Spleen (tissue), 11 donors: ENCODE data around the gene MMP12. TPM values are rescaled to one million over a fixed set of nuclear protein-coding genes. Genes with fewer than 3 reads are reported as not detected.

Experiments used
- DNase-seq: peaks from one replicate; pipeline ENCODE4 v3.0.0-alpha.2; 2020
- H3K27ac ChIP-seq, 8 donors: fragments of 200-600 bp; sonication (generic) in 7 of 8; 1 replicate in 4 of 8; 2 replicates in 4 of 8; pipeline versions ENCODE4 v1.5.0 to v1.8.0; 2016 to 2021; ENCODE audit warnings: inconsistent platforms in 4 of 8, mild to moderate bottlenecking in 4 of 8, moderate library complexity in 1 of 8
- H3K27me3 ChIP-seq, 7 donors: fragments of 200-600 bp; sonication (generic) in 6 of 7; replicated peaks in 1 of 7; 1 replicate in 4 of 7; 2 replicates in 3 of 7; pipeline versions ENCODE4 v1.5.0 to v1.8.0; 2016 to 2021; ENCODE audit warnings: inconsistent platforms in 3 of 7, mild to moderate bottlenecking in 1 of 7
- H3K36me3 ChIP-seq, 6 donors: fragments of 200-600 bp; sonication (generic) in 5 of 6; 1 replicate in 4 of 6; 2 replicates in 2 of 6; pipeline versions ENCODE4 v1.5.0 to v1.8.0; 2016 to 2021; ENCODE audit warnings: inconsistent platforms in 2 of 6
- H3K4me1 ChIP-seq, 6 donors: fragments of 200-600 bp; sonication (generic) in 5 of 6; 1 replicate in 3 of 6; 2 replicates in 3 of 6; pipeline versions ENCODE4 v1.5.0 to v1.8.0; 2016 to 2021; ENCODE audit warnings: inconsistent platforms in 3 of 6
- H3K4me3 ChIP-seq, 8 donors: fragments of 200-600 bp; sonication (generic) in 7 of 8; 1 replicate in 4 of 8; 2 replicates in 4 of 8; pipeline versions ENCODE4 v1.5.0 to v1.8.0; 2016 to 2021; ENCODE audit warnings: inconsistent platforms in 4 of 8, mild to moderate bottlenecking in 4 of 8, moderate library complexity in 2 of 8
- H3K9me3 ChIP-seq, 8 donors: fragments of 200-600 bp; sonication (generic) in 7 of 8; 1 replicate in 4 of 8; 2 replicates in 4 of 8; pipeline versions ENCODE4 v1.5.0 to v1.8.0; 2016 to 2021; ENCODE audit warnings: inconsistent platforms in 4 of 8
- POLR2A ChIP-seq, 3 donors: fragments of 450-650 bp; IDR thresholded peaks; one replicate each; pipeline ENCODE4 v1.5.1; 2017; ENCODE audit warnings: antibody characterized with exemption in 3 of 3, mild to moderate bottlenecking in 1 of 3
- POLR2AphosphoS5 ChIP-seq, 3 donors: sonication (generic); formaldehyde crosslinking; IDR thresholded peaks; one replicate each; pipeline ENCODE4 v1.5.1; 2017; ENCODE audit warnings: antibody characterized with exemption in 3 of 3
- WGBS, 5 donors: extraction: QIAGEN DNeasy Blood & Tissue Kit in 3 of 5; methylation state at CpG; one replicate each; pipeline versions ENCODE4 v1.1.5 to v1.1.7; 2013 to 2018; 5-methylcytosine and 5-hydroxymethylcytosine counted together
- intact Hi-C: fragments of 100-400 bp; cut with DNase I; formaldehyde crosslinking; loops from one replicate; pipeline ENCODE4 v1.15.0; 2023; ENCODE audit warnings: low total_unique reads
- polyA plus RNA-seq, 3 donors: library from polyadenylated mRNA; stranded (reverse); fragments of 200-250 nt; gene quantifications; one replicate each; pipeline ENCODE4 v1.2.1, GENCODE V29; 2013
- total RNA-seq, 7 donors: library from RNA; depleted of rRNA in 3 of 7; stranded (reverse); fragments of >200 nt in 3 of 7; fragmentation: NEBNext Ultra II Directional in 4 of 7; extraction: Animal tissue kit (Norgen Biotek cat#: 25700) in 4 of 7; gene quantifications; one replicate each; pipeline versions ENCODE4 v1.1.0 to v1.2.1, GENCODE V29; 2016 to 2021
- TF ChIP-seq, protein P1 (sequence below), 11 experiments: fragments of 200-600 bp in 7 of 11; fragments of 450-650 bp in 4 of 11; sonication (generic) in 4 of 11; IDR thresholded peaks in 8 of 11; conservative IDR thresholded peaks in 3 of 11; 1 replicate in 7 of 11; 2 replicates in 4 of 11; pipeline versions ENCODE4 v1.4.0 to v1.8.0; 2016 to 2021; ENCODE audit warnings: antibody characterized with exemption in 11 of 11, inconsistent platforms in 4 of 11, mild to moderate bottlenecking in 1 of 11
- donor health status: healthy with polysubstance abuse.
- donor health status: DM: no; HTN: no; CAD: no; lungs with moderate emphysema.
- donor health status: DM: no; HTN: no; CAD: no.
- donor health status: Bipolar disorder and iron deficiency.
- donor health status: healthy.
- donor health status: DM: no; HTN: no; CAD: no.
- donor health status: DM: yes; HTN: yes; CAD: no.

The MMP12 gene
- total and polyA plus RNA-seq, 10 donors = 0.52 to 64.9 (median 4.8) TPM

DNA sequence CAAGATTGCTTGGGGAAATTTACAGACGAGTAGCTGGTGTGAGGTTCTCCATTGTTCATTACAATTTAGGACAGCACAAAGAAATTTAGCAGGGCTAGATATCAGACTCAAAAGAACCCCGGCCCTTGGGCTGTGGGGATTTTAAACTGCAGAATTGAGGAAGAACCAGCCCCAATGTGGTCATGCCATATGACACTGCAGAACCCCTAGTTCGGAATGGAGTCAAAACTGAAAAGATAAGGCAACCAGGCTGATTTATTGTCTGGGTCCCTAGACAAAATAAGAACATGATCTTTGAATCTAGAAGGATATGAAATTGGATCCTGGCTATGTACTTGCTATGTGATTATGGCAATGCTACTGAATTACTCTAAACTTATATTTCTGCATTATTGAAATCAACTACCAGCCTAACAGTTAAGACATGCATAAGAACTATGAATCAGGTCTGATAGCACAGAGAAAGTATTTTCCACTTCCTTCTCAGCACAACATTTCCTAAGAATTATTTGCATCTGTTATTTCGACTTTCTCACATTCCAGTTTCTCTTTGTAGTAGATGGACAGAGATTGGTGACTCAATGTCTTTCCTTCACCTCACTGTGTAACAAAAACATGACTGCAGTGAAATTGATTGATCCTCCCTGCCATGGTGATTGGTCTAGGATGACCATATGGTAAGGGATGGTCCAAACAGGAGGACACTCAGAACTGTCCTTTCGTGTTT lies 44.6 kb downstream of the MMP12 start:
- Histone ChIP-seq H3K27ac (peak overlapping the region in 1 of 8 donors; percentile 50), H3K27me3 (peaks cover 0 to 47% (median 0%) of the 10 kb centered on the region in 7 donors), H3K4me1 (no peaks in the 10 kb centered on the region), H3K4me3 (no peak overlapping the region), H3K9me3 (peaks cover 0 to 7% (median 0%) of the 10 kb centered on the region in 8 donors), H3K36me3 (no peaks in the 10 kb centered on the region)
- intact Hi-C loops = no loop called here
- 47 to 58% (median 51%) methylated on average over 5 of the region's 5 CpGs for WGBS, 5 donors
- DNase-seq = no peak
- TF ChIP-seq POLR2AphosphoS5 (IDR thresholded peaks at IDR 0.05) = no peak
- TF ChIP-seq, protein P1, sequence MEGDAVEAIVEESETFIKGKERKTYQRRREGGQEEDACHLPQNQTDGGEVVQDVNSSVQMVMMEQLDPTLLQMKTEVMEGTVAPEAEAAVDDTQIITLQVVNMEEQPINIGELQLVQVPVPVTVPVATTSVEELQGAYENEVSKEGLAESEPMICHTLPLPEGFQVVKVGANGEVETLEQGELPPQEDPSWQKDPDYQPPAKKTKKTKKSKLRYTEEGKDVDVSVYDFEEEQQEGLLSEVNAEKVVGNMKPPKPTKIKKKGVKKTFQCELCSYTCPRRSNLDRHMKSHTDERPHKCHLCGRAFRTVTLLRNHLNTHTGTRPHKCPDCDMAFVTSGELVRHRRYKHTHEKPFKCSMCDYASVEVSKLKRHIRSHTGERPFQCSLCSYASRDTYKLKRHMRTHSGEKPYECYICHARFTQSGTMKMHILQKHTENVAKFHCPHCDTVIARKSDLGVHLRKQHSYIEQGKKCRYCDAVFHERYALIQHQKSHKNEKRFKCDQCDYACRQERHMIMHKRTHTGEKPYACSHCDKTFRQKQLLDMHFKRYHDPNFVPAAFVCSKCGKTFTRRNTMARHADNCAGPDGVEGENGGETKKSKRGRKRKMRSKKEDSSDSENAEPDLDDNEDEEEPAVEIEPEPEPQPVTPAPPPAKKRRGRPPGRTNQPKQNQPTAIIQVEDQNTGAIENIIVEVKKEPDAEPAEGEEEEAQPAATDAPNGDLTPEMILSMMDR (IDR thresholded peaks at IDR 0.05 in 8 of 11, conservative IDR thresholded peaks at IDR 0.05 in 3 of 11) = no peak
- no peak for TF ChIP-seq POLR2A (IDR thresholded peaks at IDR 0.05)

DNA sequence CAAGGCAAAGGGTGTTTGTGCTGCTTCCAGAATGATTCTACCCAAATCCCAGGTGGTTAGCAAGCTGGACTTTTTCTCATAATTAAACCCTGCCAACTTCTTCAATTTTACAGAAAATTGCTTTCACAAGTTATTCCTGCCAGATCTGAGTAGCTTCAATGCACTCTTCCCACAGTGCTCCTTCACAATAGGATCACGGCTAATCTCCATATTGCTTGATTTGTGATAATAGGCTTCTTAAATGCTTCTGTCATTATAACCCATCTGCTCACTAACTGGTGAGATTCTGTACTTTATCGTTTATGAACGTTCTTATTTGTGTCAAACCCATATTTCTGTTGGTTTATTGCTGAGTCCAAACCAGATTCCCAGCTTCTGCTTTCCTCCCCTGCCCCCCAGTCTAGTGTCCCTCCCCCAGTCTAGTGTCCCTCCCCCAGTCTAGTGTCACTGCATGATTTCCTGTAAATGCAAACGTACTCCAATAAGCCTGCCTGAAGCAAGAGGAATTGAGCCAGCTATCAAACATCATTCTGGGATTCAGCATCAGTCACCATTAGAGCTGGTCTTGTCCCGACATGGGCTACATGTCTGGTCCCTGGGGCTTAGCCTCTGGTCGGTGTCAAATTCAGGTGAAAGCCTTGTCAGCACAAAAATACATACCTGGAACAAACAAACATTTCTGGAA lies 45.3 kb downstream of the MMP12 start:
- no peak overlapping the region for H3K4me3 ChIP-seq
- peaks cover 0 to 47% (median 0%) of the 10 kb centered on the region in 7 donors for H3K27me3 ChIP-seq
- no peak for DNase-seq
- intact Hi-C loops = no loop called here
- no peaks in the 10 kb centered on the region for H3K4me1 ChIP-seq
- peak in 1 of 3 donors; percentile 26 for TF ChIP-seq POLR2AphosphoS5 (IDR thresholded peaks at IDR 0.05)
- TF ChIP-seq, protein P1 (IDR thresholded peaks at IDR 0.05 in 8 of 11, conservative IDR thresholded peaks at IDR 0.05 in 3 of 11) = no peak
- TF ChIP-seq POLR2A (IDR thresholded peaks at IDR 0.05) = no peak
- H3K36me3 ChIP-seq = no peaks in the 10 kb centered on the region
- H3K27ac ChIP-seq = peak overlapping the region in 1 of 8 donors; percentile 50
- H3K9me3 ChIP-seq = peaks cover 0 to 7% (median 0%) of the 10 kb centered on the region in 8 donors
- WGBS, 5 donors = 56 to 68% (median 62%) methylated on average over 6 of the region's 6 CpGs

DNA sequence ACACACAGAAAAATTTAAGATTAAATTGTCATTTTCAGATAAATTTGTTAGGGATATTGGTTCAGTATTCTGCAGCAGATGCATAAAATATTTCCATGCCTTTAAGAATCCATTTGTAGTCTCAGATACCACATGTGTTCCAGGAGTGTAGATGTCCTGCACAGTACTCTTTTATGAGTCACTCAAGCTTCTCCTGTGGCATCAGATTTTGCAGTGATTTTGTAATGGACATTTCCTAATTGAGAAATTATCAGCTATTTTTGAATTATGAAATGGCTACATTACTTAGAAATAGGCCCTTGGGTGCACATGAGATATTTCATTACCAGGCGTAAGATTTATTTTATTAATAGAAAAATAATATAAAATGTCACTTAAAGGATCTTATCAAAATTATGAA lies 50.2 kb downstream of the MMP12 start:
- 87 to 96% (median 93%) methylated on average over 1 of the region's 1 CpG for WGBS, 5 donors

DNA sequence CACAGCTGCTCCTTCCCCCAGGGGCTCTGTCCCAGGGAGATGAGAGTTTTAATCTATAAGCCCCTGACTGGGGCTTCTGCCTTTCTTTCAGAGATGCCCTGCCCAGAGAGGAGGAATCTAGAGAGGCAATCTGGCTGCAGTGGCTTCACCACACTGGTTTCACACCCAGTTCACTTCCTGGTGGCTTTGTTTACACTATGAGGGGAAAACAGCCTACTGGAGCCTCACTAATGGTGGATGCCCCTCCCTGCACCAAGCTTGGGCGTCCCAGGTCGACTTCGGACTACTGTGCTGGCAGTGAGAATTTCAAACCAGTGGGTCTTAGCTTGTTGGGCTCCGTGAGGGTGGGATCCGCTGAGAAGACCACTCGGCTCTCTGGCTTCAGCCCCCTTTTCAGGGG lies 55.3 kb downstream of the MMP12 start:
- intact Hi-C loops = no loop called here
- Histone ChIP-seq H3K4me3 (no peak overlapping the region), H3K4me1 (no peaks in the 10 kb centered on the region), H3K9me3 (peaks cover 0 to 14% (median 7%) of the 10 kb centered on the region in 8 donors), H3K36me3 (no peaks in the 10 kb centered on the region), H3K27me3 (peaks cover 0 to 9% (median 0%) of the 10 kb centered on the region in 7 donors), H3K27ac (no peak overlapping the region)
- TF ChIP-seq POLR2A (IDR thresholded peaks at IDR 0.05) (no peak), POLR2AphosphoS5 (IDR thresholded peaks at IDR 0.05) (no peak)
- TF ChIP-seq, protein P1 (IDR thresholded peaks at IDR 0.05 in 8 of 11, conservative IDR thresholded peaks at IDR 0.05 in 3 of 11) = no peak
- WGBS, 5 donors = 67 to 90% (median 70%) methylated on average over 6 of the region's 6 CpGs
- DNase-seq = no peak

More for the DNA sequence above, 50.2 kb downstream of the MMP12 start:
- TF ChIP-seq POLR2AphosphoS5 (IDR thresholded peaks at IDR 0.05) = no peak
- Histone ChIP-seq H3K9me3 (peaks cover 0 to 7% (median 0%) of the 10 kb centered on the region in 8 donors), H3K4me3 (no peak overlapping the region), H3K4me1 (no peaks in the 10 kb centered on the region), H3K36me3 (no peaks in the 10 kb centered on the region), H3K27me3 (peaks cover 0 to 19% (median 0%) of the 10 kb centered on the region in 7 donors), H3K27ac (no peak overlapping the region)
- intact Hi-C loops = no loop called here
- DNase-seq = no peak
